OCI-LY7 (cell line): ENCODE measurements around the gene YJU2.

Experiments used
- EZH2phosphoT487 ChIP-seq: fragments of 200-600 bp; sonication (generic); IDR thresholded peaks from 2 replicates; pipeline ENCODE4 v1.6.1; 2018; ENCODE audit warnings: low read depth, borderline replicate concordance, mild to moderate bottlenecking, mixed run types, antibody characterized with exemption, low read length, moderate library complexity, mixed read lengths
- TF ChIP-seq, protein P1 (sequence below): fragments of 200-600 bp; sonication (generic); conservative IDR thresholded peaks from 2 replicates; pipeline ENCODE4 v1.5.1; 2014; ENCODE audit warnings: mild to moderate bottlenecking, antibody characterized with exemption, low read length, moderate library complexity, mixed read lengths

GRCh38 chr19:4234862-4235201, 12.0 kb upstream of the YJU2 start:
- TF ChIP-seq, protein P1, sequence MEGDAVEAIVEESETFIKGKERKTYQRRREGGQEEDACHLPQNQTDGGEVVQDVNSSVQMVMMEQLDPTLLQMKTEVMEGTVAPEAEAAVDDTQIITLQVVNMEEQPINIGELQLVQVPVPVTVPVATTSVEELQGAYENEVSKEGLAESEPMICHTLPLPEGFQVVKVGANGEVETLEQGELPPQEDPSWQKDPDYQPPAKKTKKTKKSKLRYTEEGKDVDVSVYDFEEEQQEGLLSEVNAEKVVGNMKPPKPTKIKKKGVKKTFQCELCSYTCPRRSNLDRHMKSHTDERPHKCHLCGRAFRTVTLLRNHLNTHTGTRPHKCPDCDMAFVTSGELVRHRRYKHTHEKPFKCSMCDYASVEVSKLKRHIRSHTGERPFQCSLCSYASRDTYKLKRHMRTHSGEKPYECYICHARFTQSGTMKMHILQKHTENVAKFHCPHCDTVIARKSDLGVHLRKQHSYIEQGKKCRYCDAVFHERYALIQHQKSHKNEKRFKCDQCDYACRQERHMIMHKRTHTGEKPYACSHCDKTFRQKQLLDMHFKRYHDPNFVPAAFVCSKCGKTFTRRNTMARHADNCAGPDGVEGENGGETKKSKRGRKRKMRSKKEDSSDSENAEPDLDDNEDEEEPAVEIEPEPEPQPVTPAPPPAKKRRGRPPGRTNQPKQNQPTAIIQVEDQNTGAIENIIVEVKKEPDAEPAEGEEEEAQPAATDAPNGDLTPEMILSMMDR: no peak
- no peak for TF ChIP-seq EZH2phosphoT487
